Keratinocyte (primary cell): ENCODE measurements around the gene LIN7B. TPM values are rescaled to one million over a fixed set of nuclear protein-coding genes. Genes with fewer than 3 reads are reported as not detected.

Source experiments
- DNase-seq: peaks from one replicate; pipeline ENCODE4 v3.0.0-alpha.2; 2011; ENCODE audit warnings: low read depth, missing footprints, low spot score
- FAIRE-seq: peaks from 2 replicates; lab custom pipeline; 2011; peaks lifted over from hg19 to GRCh38; lab: Jason Lieb, UNC
- H2AFZ ChIP-seq: 2 replicates; pipeline ENCODE4 v1.6.0; 2012; ENCODE audit warnings: low read length, control low read depth, inconsistent platforms; ENCODE audit not compliant: control insufficient read depth
- H3K27ac ChIP-seq: 2 replicates; pipeline ENCODE4 v1.5.1; 2011; ENCODE audit warnings: low read length; ENCODE audit not compliant: control insufficient read depth, insufficient read depth
- H3K27me3 ChIP-seq: 3 replicates; pipeline ENCODE4 v1.6.0; 2011; ENCODE audit warnings: low read length; ENCODE audit not compliant: control insufficient read depth, insufficient read depth; ENCODE audit errors: extremely low read depth
- H3K36me3 ChIP-seq, 2 experiments: 2 replicates in 1 of 2; 3 replicates in 1 of 2; pipeline ENCODE4 v1.5.1; 2011; ENCODE audit warnings: low read length in 2 of 2, mild to moderate bottlenecking in 1 of 2; ENCODE audit not compliant: control insufficient read depth in 2 of 2, insufficient read depth in 2 of 2; ENCODE audit errors: extremely low read depth in 1 of 2
- H3K4me1 ChIP-seq: 3 replicates; pipeline ENCODE4 v1.5.1; 2011; ENCODE audit warnings: low read length; ENCODE audit not compliant: control insufficient read depth, insufficient read depth; ENCODE audit errors: extremely low read depth
- H3K4me2 ChIP-seq: 3 replicates; pipeline ENCODE4 v1.6.0; 2011; ENCODE audit warnings: low read depth, low read length; ENCODE audit not compliant: control insufficient read depth, insufficient read depth; ENCODE audit errors: extremely low read depth
- H3K4me3 ChIP-seq, 3 experiments: fragments of 200-600 bp in 1 of 3; sonication (generic) in 1 of 3; 2 replicates in 2 of 3; 3 replicates in 1 of 3; pipeline ENCODE4 v1.5.1; 2011 to 2016; ENCODE audit warnings: low read length in 3 of 3, mild to moderate bottlenecking in 3 of 3, control low read depth in 2 of 3, inconsistent platforms in 1 of 3, low read depth in 1 of 3, mixed read lengths in 1 of 3, mixed run types in 1 of 3, moderate library complexity in 1 of 3; ENCODE audit not compliant: control insufficient read depth in 2 of 3, insufficient read depth in 2 of 3; ENCODE audit errors: extremely low read depth in 1 of 3
- H3K79me2 ChIP-seq: 2 replicates; pipeline ENCODE4 v1.6.0; 2012; ENCODE audit warnings: low read length; ENCODE audit not compliant: control insufficient read depth, insufficient read depth
- H3K9ac ChIP-seq: 3 replicates; pipeline ENCODE4 v1.6.0; 2011; ENCODE audit warnings: low read length; ENCODE audit not compliant: control insufficient read depth, insufficient read depth; ENCODE audit errors: extremely low read depth
- H3K9me1 ChIP-seq: 3 replicates; pipeline ENCODE4 v1.6.0; 2011; ENCODE audit warnings: low read length; ENCODE audit not compliant: control insufficient read depth, insufficient read depth; ENCODE audit errors: extremely low read depth
- H3K9me3 ChIP-seq: 2 replicates; pipeline ENCODE4 v1.5.1; 2012; ENCODE audit warnings: low read depth, low read length; ENCODE audit not compliant: control insufficient read depth
- H4K20me1 ChIP-seq: 3 replicates; pipeline ENCODE4 v1.6.0; 2011; ENCODE audit warnings: low read length; ENCODE audit not compliant: control insufficient read depth, insufficient read depth; ENCODE audit errors: extremely low read depth
- CTCF ChIP-seq, 3 experiments: IDR thresholded peaks in 1 of 3; conservative IDR thresholded peaks in 1 of 3; optimal IDR thresholded peaks in 1 of 3; 2 replicates in 2 of 3; 3 replicates in 1 of 3; pipeline versions ENCODE3 to v1.5.1; 2011; ENCODE audit warnings: low read length in 3 of 3, mild to moderate bottlenecking in 3 of 3, moderate library complexity in 2 of 3, control low read depth in 1 of 3, inconsistent platforms in 1 of 3; ENCODE audit not compliant: insufficient read depth in 2 of 3; ENCODE audit errors: extremely low read depth in 1 of 3
- EZH2 ChIP-seq: IDR thresholded peaks from one replicate; pipeline ENCODE4 v1.6.1; 2012; ENCODE audit warnings: inconsistent platforms, mild to moderate bottlenecking, low read length, moderate library complexity
- dilution Hi-C: fragments of 300-500 bp; cut with MboI; formaldehyde crosslinking; loops from one replicate; pipeline ENCODE4 v1.7.0; 2020; ENCODE audit warnings: low sequenced_read_pairs; ENCODE audit not compliant: extremely low pct_ligation_motif_present
- polyA plus RNA-seq, 5 experiments: library from polyadenylated mRNA; depleted of rRNA in 3 of 5; stranded (reverse) in 3 of 5; stranded (forward) in 1 of 5; unstranded in 1 of 5; fragments of >200 nt; gene quantifications; 1 replicate in 1 of 5; 2 replicates in 3 of 5; 3 replicates in 1 of 5; pipeline versions ENCODE4 v1.2.1 to v1.2.3, GENCODE V29; 2011 to 2012; ENCODE audit warnings: missing spikeins in 2 of 5, low read depth in 1 of 5, low replicate concordance in 1 of 5

The LIN7B gene
- polyA plus RNA-seq, 1 donor (not counting 4 experiments of a cell fraction or from before 2014, with no cell fraction given), result 1.6 TPM

GRCh38 chr19:49103331-49104085, 10.7 kb upstream of the LIN7B start:
- no peaks in the 10 kb centered on the region for H3K9me3 ChIP-seq
- H3K27me3 ChIP-seq, result no peaks in the 10 kb centered on the region
- no peak overlapping the region for H3K4me3 ChIP-seq
- TF ChIP-seq CTCF (optimal IDR thresholded peaks at IDR 0.05 in 1 of 3, IDR thresholded peaks at IDR 0.05 in 1 of 3, conservative IDR thresholded peaks at IDR 0.05 in 1 of 3; ENCODE audit: extremely low read depth in 1 of 3, insufficient read depth in 2 of 3, low read length in 3 of 3), result no peak
- TF ChIP-seq EZH2, result no peak
- dilution Hi-C loops, result no loop called here
- H3K4me2 ChIP-seq, result no peak overlapping the region
- H3K36me3 ChIP-seq, result peaks cover 46 to 48% of the 10 kb centered on the region in 2 experiments
- DNase-seq, result no peak
- peaks cover 31% of the 10 kb centered on the region for H3K79me2 ChIP-seq
- H2AFZ ChIP-seq, result no peak overlapping the region
- no peak for FAIRE-seq
- H3K4me1 ChIP-seq, result peaks cover 2% of the 10 kb centered on the region
- H3K9me1 ChIP-seq, result no peaks in the 10 kb centered on the region
- peaks cover 25% of the 10 kb centered on the region for H4K20me1 ChIP-seq
- no peak overlapping the region for H3K27ac ChIP-seq
- H3K9ac ChIP-seq, result no peak overlapping the region

GRCh38 chr19:49104229-49104864, 9.8 kb upstream of the LIN7B start:
- H3K36me3 ChIP-seq, result peaks cover 45 to 46% of the 10 kb centered on the region in 2 experiments
- peaks cover 21% of the 10 kb centered on the region for H4K20me1 ChIP-seq
- H3K9me3 ChIP-seq, result no peaks in the 10 kb centered on the region
- H3K9ac ChIP-seq, result no peak overlapping the region
- TF ChIP-seq EZH2 (no peak), CTCF (optimal IDR thresholded peaks at IDR 0.05 in 1 of 3, IDR thresholded peaks at IDR 0.05 in 1 of 3, conservative IDR thresholded peaks at IDR 0.05 in 1 of 3; ENCODE audit: extremely low read depth in 1 of 3, insufficient read depth in 2 of 3, low read length in 3 of 3) (no peak)
- DNase-seq, result no peak
- H3K9me1 ChIP-seq, result no peaks in the 10 kb centered on the region
- H3K4me2 ChIP-seq, result no peak overlapping the region
- H3K79me2 ChIP-seq, result peaks cover 24% of the 10 kb centered on the region
- no peaks in the 10 kb centered on the region for H3K27me3 ChIP-seq
- H3K27ac ChIP-seq, result no peak overlapping the region
- no peak overlapping the region for H3K4me3 ChIP-seq
- FAIRE-seq, result no peak
- H3K4me1 ChIP-seq, result peaks cover 2% of the 10 kb centered on the region
- H2AFZ ChIP-seq, result no peak overlapping the region
- dilution Hi-C loops, result no loop called here
